ENCODE measurements around the gene EEF1AKMT1.

DNA sequence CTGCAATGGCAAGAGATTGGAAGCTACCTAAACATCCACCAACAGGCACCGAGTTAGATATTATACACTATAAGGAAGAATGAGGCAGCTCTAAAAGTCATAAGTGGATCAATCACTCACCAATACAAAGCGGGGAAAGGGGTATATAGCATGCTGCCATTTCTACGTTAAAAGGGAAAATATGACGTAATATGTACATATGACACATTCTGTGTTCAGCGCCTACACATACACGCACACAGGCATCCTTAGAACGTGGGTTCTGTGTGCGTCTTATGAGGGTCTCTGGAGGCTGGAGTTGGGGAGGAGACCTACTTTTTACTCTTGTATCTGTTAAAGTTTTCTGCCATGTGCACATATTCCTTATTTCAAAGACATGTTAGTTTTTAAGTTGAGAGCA is 64.4 kb downstream of the EEF1AKMT1 start:
- TF ChIP-seq, protein P1, sequence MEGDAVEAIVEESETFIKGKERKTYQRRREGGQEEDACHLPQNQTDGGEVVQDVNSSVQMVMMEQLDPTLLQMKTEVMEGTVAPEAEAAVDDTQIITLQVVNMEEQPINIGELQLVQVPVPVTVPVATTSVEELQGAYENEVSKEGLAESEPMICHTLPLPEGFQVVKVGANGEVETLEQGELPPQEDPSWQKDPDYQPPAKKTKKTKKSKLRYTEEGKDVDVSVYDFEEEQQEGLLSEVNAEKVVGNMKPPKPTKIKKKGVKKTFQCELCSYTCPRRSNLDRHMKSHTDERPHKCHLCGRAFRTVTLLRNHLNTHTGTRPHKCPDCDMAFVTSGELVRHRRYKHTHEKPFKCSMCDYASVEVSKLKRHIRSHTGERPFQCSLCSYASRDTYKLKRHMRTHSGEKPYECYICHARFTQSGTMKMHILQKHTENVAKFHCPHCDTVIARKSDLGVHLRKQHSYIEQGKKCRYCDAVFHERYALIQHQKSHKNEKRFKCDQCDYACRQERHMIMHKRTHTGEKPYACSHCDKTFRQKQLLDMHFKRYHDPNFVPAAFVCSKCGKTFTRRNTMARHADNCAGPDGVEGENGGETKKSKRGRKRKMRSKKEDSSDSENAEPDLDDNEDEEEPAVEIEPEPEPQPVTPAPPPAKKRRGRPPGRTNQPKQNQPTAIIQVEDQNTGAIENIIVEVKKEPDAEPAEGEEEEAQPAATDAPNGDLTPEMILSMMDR (IDR thresholded peaks at IDR 0.05; ENCODE audit: low read depth, low read length) = no peak
- TF ChIP-seq EZH2phosphoT487 (IDR thresholded peaks at IDR 0.05; ENCODE audit: low read depth) = no peak

Measured in OCI-LY3 (cell line).